Measurements from ENCODE around the gene FRAT1.

DNA sequence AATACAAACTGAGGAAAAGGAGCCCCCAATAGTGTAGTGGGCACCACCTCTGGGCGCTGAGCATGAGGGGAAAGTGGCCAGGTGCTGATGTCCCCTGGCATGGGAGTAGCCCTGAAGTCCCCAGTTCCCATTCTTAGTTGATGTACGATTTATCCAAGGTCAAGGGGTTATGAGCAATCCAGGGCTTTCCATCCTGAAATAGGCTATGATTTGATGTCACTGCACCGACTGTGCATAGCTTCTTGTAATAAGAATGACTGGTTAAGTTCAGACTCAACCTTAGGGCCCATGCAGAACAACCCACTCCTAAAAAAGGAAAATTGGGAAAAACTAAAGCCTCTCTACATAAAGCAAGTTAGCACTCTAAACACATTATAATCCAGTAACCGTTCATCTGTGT, 4.4 kb downstream of the FRAT1 start:
- TF ChIP-seq, protein P1, sequence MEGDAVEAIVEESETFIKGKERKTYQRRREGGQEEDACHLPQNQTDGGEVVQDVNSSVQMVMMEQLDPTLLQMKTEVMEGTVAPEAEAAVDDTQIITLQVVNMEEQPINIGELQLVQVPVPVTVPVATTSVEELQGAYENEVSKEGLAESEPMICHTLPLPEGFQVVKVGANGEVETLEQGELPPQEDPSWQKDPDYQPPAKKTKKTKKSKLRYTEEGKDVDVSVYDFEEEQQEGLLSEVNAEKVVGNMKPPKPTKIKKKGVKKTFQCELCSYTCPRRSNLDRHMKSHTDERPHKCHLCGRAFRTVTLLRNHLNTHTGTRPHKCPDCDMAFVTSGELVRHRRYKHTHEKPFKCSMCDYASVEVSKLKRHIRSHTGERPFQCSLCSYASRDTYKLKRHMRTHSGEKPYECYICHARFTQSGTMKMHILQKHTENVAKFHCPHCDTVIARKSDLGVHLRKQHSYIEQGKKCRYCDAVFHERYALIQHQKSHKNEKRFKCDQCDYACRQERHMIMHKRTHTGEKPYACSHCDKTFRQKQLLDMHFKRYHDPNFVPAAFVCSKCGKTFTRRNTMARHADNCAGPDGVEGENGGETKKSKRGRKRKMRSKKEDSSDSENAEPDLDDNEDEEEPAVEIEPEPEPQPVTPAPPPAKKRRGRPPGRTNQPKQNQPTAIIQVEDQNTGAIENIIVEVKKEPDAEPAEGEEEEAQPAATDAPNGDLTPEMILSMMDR (IDR thresholded peaks at IDR 0.05): no peak
- TF ChIP-seq POLR2A (IDR thresholded peaks at IDR 0.05): no peak
